GM18868 (cell line): Measurements from ENCODE around the gene ST6GALNAC5.
A peak's percentile ranks its signal among the peaks of the same experiment; 100 is the strongest.
"Not testable (repeated sequence)": the region's sequence is repeated elsewhere in the genome, so short reads cannot be mapped to it uniquely, and the experiment has no call there.

Source experiments
- ATAC-seq: cut with Tn5 transposase; IDR thresholded peaks from one replicate; pipeline ENCODE4 v1.9.1; 2021; ENCODE audit warnings: mild to moderate bottlenecking, moderate library complexity; ENCODE audit not compliant: unreplicated experiment

ST6GALNAC5 gene

DNA sequence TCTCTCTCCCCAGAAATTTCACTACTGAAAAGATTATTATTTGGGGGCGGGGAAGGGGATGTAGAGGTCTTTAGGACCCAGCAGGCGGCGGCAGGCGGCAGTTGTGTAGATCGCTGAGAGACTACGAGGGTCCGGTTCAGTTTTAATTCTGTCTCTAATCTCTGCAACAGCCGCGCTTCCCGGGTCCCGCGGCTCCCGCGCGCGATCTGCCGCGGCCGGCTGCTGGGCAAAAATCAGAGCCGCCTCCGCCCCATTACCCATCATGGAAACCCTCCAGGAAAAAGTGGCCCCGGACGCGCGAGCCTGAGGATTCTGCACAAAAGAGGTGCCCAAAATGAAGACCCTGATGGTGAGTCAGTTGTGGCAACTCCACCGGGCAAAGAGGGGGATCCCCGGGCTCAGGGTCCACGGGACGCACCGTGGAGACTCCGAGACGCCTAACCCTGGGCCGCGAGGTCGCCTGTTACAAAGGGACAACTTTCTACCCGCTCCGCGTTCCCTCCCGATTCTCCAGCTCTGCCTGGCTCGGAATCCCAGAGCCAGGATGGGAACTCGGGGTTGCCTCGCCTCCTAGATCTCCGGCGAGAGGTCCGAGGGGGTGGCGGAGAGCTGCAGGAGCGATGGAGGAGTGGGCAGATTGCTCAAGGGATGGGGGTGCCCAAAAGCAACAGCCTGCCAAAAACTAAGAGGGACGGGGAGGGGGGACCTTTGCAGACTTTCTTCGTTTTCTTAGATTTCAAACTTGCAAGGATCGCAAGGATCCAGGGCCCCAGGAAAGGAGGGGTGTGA is at the start of gene ST6GALNAC5:
ST6GALNAC5 (plus strand) TSS at position 139 of the 789 bp plus-strand sequence.
- no peak for ATAC-seq

DNA sequence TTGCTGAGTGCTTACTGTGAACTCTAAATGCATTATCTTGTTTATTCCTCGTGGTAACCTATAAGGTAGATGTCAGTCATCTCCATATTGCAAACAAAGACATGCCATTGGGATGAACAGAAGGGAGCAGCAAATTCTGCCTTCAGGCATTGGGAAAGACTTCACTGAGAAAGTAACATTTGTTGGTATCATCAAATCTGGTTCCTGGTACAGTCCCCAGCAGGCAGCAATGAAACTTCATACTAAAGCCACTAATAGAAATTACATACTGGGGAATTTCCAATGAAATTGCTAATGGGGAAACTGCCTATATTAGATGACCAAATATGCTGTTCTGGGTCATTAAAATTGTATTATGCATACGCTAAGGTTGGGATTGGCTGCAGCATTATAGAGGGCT is 47.3 kb upstream of the ST6GALNAC5 start:
- ATAC-seq, result no peak

DNA sequence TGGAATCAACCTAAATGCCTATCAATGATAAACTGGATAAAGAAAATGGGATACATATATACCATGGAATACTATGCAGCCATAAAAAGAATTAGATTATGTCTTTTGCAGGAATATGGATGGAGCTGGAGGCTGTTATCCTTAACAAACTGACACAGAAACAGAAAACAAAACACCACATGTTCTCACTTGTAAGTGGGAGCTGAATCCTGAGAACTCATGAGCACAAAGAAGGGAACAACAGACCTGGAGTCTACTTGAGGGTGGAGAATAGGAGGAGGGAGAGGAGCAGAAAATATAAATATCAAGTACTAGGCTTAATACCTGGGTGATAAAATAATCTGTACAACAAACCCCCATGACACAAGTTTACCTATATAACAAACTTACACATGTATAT is 44.3 kb upstream of the ST6GALNAC5 start:
- not testable (repeated sequence) for ATAC-seq

DNA sequence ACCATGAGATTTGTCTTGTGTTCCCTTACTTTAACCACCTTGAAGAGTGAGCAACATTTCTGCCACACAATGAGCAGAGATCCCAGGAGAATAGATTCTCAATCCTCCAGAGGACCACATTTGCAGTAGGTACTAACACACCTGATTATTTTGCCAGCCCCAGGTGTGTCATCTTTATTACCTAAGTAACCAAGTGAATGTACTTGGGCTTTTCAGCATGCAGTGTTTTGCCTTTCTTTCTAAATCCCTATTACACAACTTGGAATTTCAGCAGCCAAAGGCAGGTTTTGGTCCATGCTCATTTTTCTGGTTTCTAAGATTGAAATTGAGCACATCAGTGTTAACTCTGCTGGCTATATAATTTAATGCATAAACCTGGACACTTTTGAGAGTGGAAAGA is 43.2 kb upstream of the ST6GALNAC5 start:
- no peak for ATAC-seq

DNA sequence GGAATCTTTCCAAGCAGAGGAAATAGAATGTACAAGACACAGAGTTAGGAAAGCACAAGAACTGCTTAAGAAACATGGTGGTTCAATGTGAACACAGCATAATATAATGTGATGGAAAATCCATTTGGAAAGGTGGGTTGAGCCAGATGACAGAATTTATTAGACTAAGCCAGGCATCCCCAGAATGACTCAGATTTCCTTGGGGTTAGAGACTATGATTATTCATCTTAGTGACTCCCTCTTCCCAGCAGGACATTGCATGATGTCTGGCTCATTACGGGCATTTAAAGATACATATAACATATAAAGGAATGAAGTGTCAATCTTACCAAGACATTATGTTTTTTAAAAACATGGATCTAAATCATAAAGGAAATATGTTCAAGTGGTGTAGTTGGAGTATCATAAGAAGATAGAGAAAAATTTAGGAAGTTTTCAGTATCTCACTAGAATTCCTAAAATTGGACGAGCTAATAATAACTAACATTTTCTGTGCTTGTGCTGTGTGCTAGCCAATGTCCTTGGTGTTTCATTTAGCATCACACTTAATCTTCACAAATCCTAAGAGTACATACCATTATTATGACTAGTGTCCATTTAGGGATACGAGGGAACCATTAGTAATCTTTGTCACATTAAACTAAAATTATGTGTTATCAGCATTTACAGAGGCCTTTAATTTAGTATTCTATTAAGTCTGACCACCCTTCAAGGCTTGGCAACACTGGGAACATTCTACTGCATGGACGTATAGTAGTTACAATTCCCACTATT is 41.0 kb upstream of the ST6GALNAC5 start:
- ATAC-seq, result no peak

DNA sequence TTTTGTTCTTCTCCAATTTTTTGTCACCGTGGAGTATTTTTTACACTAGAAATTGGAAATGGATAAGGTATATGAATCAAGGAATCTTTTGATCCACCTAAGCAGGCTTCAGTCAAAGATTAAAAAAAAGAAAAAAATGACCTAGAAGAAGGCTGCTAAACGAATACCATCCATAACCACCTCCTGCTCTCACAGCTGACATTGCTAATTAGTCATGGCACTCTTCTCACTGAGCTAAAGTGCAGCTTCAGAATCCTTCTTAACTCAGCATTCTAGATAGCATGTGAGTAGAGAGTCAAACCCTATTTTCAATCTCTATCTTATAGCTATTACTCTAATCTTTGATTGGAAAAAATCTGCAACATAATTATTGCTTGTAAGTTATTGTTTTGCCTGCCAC is 40.2 kb upstream of the ST6GALNAC5 start:
- no peak for ATAC-seq

DNA sequence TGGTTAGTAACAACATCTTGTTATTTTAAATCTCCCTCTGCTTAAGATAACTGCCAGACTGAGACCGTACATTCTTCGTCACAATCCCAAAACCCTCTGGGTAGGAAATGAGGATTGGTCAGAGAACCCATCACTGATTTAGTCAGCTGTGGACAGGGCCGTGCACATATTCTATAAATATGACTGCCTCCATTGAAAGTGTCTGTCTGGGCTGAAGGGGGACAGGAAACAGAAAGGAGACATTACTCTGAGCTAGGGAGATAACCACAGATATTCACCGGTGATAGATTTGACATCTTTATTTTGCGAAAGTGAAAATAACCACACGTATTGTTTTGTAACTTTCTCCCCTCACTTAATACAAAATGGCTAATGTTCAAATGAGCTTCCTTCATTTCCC is 36.9 kb upstream of the ST6GALNAC5 start:
- ATAC-seq, result peak; percentile 85

DNA sequence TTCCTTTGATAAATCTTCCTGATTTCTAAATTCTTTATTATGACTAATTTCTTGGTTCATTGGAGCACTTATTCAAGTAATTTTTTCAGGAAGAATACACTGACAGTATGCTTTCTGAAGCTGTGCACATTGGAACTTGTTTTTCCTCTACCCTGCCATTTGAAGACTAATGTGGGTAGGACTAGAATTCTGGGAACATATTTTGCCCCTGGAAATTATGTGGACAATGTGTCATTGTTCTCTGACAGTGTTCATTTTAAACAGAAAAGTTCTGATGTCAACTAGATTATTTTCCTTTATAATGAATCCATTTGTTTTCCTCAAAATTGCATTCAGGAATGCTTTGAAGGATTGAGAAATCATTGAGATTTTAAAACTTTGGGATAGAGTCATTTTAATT is 34.8 kb upstream of the ST6GALNAC5 start:
- ATAC-seq, result no peak

DNA sequence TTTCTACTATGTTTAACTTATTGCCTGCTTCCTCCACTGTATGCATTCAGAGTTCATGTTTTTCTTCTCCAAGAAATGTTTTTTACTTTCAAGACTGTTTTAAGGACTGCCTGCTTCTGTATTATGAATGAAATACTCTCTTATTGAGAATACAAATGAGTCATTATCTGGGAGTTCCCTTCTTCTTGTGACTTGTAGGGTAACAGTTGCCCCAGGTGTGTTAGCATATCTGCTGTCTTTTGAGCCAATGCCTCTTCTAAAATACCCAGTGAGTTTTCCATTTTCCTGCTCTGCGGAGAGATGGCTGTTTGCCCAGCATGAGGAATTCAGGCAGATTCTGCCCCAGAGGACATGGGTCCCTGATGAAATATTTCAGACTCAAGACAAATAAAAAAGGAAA is 34.1 kb upstream of the ST6GALNAC5 start:
- no peak for ATAC-seq

DNA sequence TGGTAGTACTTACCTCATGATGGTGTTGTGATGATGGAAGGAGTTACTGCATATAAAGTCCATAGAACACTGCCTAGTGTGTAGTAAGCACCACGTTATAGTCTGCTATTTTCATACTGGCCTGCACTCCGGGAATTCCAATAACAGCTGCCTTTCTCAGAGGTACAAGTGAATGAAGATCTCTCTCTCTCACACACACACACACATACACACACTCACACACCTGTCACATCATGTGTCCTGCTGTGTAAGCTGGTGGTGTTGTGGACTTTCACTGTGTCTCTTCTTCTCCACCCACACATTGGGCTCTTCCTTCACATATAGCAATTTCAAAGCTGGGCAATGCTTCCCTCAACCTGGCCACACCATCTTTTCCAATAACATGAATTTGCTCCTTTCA is 33.4 kb upstream of the ST6GALNAC5 start:
- no peak for ATAC-seq

DNA sequence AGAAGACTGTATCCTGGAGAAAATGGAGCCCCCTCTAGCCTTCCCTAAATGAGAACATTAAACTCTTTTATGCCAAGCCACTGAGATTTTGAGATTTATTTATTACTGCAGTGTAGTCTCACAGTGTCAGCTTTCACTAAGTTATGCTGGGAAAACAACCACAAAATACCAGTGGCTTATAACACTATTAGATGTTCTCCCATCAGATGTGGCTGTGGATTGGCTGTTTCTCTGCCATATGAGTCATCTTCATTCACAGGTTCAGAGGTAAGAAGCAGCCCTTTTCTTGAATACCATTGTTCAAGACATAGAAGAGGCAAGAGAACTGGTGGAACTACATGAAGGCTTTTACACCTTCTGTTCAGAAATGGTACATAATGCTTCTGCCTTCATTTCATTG is 32.1 kb upstream of the ST6GALNAC5 start:
- ATAC-seq, result no peak

DNA sequence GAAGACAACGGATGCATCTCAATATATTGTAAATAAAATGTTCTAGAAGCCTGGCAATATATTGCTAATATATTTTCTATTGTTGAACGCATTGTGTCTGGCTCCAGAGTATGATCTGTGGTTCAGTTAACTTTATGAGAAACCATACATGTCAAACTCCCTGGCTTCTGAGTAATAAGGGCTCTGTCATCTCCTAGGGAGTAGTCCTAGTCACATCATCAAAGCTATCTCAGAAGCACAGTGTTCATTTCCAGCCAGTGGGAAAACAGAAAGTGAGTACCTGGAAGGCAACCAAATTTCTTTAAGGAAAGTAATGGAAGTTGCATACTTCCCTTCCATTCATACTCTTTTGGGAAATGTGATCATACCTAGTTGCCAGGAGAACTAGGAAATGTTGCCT is 27.0 kb upstream of the ST6GALNAC5 start:
- no peak for ATAC-seq

DNA sequence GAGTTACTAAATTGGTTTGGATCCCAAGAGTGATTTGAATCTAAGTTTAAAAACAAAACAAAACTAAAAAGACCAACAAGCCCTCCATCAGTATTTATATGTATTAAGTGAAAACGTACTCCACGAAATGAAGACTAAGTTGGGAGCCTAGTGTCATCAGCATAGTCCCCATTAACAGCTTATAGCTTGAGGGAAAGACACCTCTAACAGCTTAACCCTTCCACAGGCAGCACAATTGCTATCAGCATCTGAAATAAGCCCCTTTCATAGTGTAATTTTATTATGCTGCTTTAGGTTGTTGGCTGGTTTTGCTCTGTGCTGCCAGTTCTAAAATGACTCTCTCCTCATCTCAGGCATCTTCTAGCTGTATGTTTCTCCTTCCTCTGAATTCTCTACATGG is 25.8 kb upstream of the ST6GALNAC5 start:
- ATAC-seq, result no peak

DNA sequence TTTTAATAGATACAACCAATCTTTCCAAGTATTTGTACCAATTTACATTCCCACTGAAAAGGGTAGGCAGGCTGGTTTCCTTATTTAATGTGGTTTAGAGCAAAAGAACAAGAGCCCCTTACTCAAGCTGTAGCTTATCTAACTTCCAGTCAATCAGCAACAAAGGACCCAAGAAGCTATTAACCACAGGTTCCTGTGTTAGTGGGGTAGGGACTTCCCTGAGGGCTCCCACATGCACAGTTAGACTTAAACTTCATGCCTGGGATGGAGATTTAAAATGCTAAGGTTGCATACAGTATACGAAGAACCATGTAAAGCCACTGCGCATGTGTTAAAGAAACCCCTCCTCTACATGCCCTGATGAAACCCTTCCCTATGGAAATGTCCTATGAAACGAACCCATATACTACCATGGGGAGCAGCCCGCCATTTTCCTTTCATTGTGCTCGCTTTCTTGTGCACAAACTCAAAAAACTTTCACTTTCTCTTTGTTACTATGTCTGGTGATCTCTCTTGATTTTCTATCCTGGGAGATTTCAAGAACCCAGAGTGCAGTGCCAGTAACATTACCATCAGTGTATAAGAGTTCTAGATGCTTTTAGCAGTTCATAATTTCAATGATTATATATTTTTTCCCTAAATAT is 23.3 kb upstream of the ST6GALNAC5 start:
- ATAC-seq, result peak; percentile 72

DNA sequence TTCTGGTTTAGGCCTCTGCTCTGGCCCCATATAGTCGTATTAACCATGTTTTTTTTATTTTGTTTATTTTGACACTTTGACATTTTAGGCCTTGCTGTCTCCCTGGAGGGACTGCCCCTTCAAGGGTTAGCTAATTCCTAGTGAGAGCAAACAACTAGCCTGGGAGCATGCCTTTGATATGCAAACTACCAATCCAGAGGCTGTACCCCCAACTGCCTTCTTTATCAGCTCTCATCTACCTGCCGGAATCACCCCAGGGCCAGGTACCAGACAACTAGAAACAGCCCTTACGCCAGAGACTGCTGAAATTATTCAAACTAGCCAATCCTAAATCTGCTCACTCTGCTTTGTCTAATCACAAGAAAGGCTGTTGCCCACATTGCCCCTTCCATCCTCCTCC is 13.0 kb upstream of the ST6GALNAC5 start:
- ATAC-seq, result no peak

DNA sequence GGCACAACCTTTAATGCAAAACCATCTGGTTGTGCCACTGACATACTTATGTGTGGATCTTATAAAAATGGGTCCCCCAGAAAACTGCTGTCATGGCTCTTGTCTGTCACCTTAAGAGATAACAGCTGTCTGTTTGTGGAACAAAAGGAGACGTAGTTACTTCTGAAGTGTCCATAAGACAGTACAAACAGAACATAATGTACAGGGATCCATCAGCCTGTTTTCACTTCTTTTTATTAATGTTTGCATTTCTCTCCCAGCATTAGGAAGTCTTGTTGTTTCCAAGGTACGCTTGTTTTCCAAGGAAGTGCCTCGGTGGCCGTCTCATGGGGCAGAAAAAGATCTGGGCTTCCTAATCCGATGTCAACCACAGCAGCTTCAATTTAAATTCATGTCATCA is 11.2 kb upstream of the ST6GALNAC5 start:
- no peak for ATAC-seq

DNA sequence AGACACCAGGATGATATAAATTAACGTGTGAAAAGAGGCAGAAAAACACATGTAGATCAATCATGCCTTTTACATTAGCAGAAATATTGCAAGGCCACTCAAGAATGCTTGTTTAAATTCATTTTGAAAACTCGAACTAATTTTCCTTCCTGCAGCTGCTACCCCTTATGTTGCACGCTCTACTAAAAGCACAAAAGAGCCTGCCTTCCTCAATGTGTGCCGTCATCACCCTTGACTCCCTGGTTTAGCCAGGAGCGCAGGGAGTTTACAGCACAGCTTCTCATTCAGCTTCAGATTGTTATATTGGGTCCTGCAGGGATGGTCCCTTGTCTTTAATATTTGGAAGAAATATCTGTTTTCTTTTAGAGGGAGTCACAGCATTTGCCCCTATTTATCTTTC is 10.1 kb upstream of the ST6GALNAC5 start:
- no peak for ATAC-seq

DNA sequence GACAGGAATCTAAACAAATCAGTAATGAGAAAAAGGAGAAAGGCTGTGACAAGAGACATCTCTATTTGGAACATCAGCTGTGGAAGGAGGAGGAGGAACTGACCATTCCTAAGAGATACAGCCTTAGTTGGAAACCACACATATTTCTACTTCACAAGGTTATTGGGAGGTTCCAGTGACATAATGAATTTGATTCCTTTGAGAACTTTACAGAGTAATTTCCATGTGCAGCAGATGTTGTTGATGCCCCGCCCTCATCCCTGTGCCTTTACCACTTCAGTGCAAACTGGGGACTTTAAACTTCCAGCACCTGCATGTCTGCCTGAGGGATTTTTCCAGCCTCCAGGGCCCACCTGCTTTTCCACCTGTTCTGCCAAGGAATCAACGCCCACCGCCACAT is 9.3 kb upstream of the ST6GALNAC5 start:
- no peak for ATAC-seq

DNA sequence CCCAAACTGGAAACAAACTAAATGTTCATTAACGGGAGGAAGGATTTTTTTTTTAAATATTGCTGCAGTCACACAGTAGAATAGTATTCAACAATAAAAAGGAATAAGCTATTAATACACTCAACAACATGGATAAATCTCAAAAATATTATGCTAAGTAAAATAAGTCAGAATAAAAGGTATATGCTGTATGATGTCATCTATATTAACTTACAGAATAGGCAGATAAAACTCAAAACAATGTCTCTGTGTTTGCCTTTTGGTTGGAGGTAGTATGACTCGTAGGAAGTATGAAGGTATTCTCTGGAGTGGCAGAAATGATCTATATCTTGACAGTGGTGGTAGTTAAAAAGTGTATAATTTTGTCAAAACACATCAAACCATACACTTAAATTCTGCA is 6.1 kb upstream of the ST6GALNAC5 start:
- no peak for ATAC-seq

DNA sequence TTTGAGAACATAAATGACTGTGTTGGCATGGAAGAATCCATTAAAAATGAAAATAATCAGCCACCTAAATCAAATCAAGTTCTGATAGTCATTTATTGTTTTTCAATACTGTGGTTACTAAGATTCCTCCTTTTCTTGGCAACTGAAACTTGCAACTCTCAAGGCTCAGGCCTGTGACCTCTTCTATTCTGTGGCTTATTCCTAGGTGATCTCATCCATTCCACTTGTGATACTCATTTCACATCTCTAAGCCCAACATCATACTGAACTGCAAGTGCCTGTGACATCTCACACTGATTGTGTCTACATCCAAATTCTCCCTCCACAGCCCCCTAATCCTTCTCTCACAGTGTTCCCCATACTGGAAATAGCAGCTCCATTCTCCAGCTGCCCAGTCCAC is 4.8 kb upstream of the ST6GALNAC5 start:
- no peak for ATAC-seq

DNA sequence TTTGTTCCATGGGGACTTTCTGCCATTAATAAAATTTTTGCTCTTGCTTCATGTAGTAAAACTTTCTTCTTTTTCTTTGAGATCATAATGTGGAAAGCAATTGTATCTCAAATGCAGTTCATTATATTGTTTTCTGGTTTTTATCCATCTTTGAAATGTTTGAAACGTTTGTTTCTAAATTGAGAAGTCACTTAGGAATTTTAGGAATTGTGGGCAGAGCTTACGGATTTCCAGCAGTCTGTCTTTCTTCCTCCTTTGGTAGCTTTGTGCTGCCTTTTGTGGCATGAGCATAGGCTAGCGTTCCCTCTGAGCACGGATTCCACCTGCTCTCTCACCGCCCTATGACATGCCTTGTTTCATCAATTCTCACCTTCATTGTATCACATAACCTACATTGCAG is 2.9 kb upstream of the ST6GALNAC5 start:
- no peak for ATAC-seq
